HK-2 (cell line): ENCODE data around the gene CIB4.

ENCODE experiments used
- DNase-seq: peaks from one replicate; pipeline ENCODE4 v3.0.0-alpha.2; 2018; ENCODE audit not compliant: unreplicated experiment

CIB4 gene

GRCh38 chr2:26642429-26642828, 1.3 kb upstream of the CIB4 start:
- DNase-seq: no peak

- peak; percentile 51 for DNase-seq
Observed at GRCh38 chr2:26640331-26640745, 828 bp downstream of the CIB4 start.

- no peak for DNase-seq
Observed at GRCh38 chr2:26639685-26640243, 1.4 kb downstream of the CIB4 start.

- DNase-seq: no peak
Observed at GRCh38 chr2:26637811-26638310, 3.3 kb downstream of the CIB4 start.

DNA sequence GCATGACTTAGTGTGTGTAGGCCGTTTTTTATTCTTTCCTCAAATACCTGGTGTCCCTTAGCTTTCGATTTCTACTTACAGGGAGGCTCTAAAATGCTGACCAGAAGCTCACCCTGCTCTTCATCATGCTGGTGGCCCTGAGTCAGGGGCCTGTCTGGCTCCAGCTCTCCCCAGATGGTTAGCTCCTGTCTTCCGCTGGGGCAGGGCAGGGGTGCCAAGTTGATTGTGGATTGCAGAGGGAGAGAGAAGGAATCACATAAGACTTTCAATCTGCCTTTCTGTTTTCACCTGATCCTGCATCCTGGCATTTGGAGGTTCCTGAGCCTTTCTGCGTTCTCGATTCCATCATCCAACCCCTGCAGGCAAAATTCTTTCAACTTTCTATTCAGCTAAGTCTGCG, 4.2 kb downstream of the CIB4 start:
- no peak for DNase-seq

DNA sequence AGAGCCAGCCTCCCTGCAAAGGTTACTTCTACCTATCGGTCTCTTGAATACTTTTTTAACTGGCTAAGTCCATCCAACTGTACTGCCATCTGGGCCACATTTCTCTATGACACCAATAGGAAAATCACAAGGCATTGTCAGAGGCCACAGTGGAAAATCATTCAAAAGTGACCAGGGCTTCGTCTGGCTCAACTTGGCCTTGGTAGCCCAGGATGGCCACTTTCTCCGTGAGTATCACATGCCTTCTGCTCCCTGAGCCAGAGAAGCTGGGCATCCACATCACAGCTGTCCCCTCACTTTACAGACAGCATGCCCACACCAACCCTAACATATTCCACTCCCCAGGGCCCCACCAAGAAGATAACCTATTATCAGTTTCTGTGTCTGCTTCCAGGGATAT, 5.8 kb downstream of the CIB4 start:
- DNase-seq: no peak

- DNase-seq: no peak
Observed at GRCh38 chr2:26634636-26635230, 6.4 kb downstream of the CIB4 start.

GRCh38 chr2:26633993-26634595, 7.1 kb downstream of the CIB4 start:
- DNase-seq: no peak

GRCh38 chr2:26633351-26633945, 7.7 kb downstream of the CIB4 start:
- no peak for DNase-seq

GRCh38 chr2:26632624-26633185, 8.5 kb downstream of the CIB4 start:
- no peak for DNase-seq

GRCh38 chr2:26631401-26632170, 9.6 kb downstream of the CIB4 start:
- DNase-seq: no peak

GRCh38 chr2:26630669-26631360, 10.4 kb downstream of the CIB4 start:
- DNase-seq: peak; percentile 58

GRCh38 chr2:26630235-26630634, 10.9 kb downstream of the CIB4 start:
- DNase-seq: no peak

- DNase-seq: no peak
Observed at GRCh38 chr2:26629751-26630150, 11.4 kb downstream of the CIB4 start.

- DNase-seq: no peak
Observed at GRCh38 chr2:26629346-26629630, 11.9 kb downstream of the CIB4 start.

DNA sequence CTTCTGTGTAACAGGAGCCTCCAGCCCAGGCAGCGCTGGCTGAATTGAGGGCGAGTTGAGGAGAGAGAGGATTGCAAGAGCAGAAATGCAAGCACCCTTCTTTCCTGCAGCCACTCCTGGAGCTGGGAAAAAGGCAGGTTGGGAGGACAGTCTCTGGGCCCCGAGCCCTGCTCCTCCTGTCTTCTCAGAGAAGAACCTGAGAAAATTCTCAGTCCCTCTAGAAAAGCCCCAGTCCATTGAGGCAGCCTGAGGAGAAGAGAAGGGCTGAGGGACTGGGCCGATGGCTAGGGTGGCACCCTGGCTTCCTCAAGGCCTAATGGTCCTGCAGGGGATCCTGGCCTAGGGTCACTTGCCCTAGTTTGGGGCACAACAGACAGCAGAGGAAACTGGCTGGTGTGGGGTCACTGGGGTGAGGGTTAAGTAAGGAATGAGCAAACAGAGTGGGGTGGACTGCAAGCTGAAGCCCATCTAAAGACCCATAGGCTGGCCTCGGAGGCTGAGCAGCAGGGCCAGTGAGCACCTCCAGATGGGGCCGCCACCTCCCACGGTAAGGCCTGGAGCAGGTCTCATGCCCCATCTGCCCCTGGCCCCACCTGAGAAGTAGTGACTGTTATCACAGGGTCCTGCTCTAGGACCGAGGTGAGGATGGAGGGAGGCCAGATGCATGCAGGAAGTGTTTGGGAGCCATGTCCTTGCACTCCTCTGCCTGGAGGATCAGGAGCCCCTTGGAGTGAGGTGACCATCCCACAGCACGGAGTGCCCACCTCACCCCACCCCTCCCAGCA, 12.4 kb downstream of the CIB4 start:
- no peak for DNase-seq

- no peak for DNase-seq
Observed at GRCh38 chr2:26627350-26628105, 13.6 kb downstream of the CIB4 start.

- DNase-seq: no peak
Observed at GRCh38 chr2:26626606-26627005, 14.6 kb downstream of the CIB4 start.

- DNase-seq: no peak
Observed at GRCh38 chr2:26623541-26624495, 17.3 kb downstream of the CIB4 start.
